OCI-LY3 (cell line): ENCODE data around the gene GRK3.

Experiments used
- H2AFZ ChIP-seq: fragments of 200-600, 300-600 bp; shearing (Covaris generic); 2 replicates; pipeline ENCODE4 v1.6.0; 2014; ENCODE audit warnings: antibody characterized with exemption, low read depth, low read length
- H3K27ac ChIP-seq: fragments of 200-600, 300-600 bp; sonication (generic); 2 replicates; pipeline ENCODE4 v1.5.1; 2014; ENCODE audit warnings: mild to moderate bottlenecking, low read length, moderate library complexity, mixed read lengths
- H3K27me3 ChIP-seq: fragments of 200-600, 300-600 bp; sonication (generic); 2 replicates; pipeline ENCODE4 v1.6.1; 2014; ENCODE audit warnings: low read depth, low read length, mixed read lengths
- H3K36me3 ChIP-seq: fragments of 200-600, 300-600 bp; sonication (generic); replicated peaks from 2 replicates; pipeline ENCODE3; 2014; ENCODE audit warnings: low read depth, low read length, mixed read lengths
- H3K4me1 ChIP-seq: fragments of 300-600, 200-600 bp; sonication (generic); 2 replicates; pipeline ENCODE4 v1.6.1; 2014; ENCODE audit warnings: low read length, mixed read lengths
- H3K4me2 ChIP-seq: fragments of 200-600, 300-600 bp; sonication (generic); 2 replicates; pipeline ENCODE4 v1.6.1; 2014; ENCODE audit warnings: low read length, mixed read lengths
- H3K4me3 ChIP-seq: fragments of 300-600, 200-600 bp; sonication (generic); 2 replicates; pipeline ENCODE4 v1.5.1; 2014; ENCODE audit warnings: antibody characterized with exemption, mild to moderate bottlenecking, low read length, moderate library complexity
- H3K79me2 ChIP-seq: fragments of 300-600, 200-600 bp; shearing (Covaris generic); 2 replicates; pipeline ENCODE4 v1.6.1; 2014; ENCODE audit warnings: mild to moderate bottlenecking, low read length, mixed read lengths
- H3K9ac ChIP-seq: fragments of 300-600, 200-600 bp; shearing (Covaris generic); 2 replicates; pipeline ENCODE4 v1.6.0; 2014; ENCODE audit warnings: mild to moderate bottlenecking, low read length, moderate library complexity
- H3K9me3 ChIP-seq: fragments of 200-600, 300-600 bp; shearing (Covaris generic); 2 replicates; pipeline ENCODE4 v1.6.1; 2014; ENCODE audit warnings: low read length, mixed read lengths; ENCODE audit not compliant: insufficient read depth
- H4K20me1 ChIP-seq: fragments of 200-600, 300-600 bp; sonication (generic); 2 replicates; pipeline ENCODE4 v1.6.1; 2016; ENCODE audit warnings: low read length, mixed read lengths; ENCODE audit not compliant: insufficient read depth
- EZH2phosphoT487 ChIP-seq: fragments of 200-600 bp; shearing (Covaris generic); IDR thresholded peaks from 2 replicates; pipeline ENCODE4 v1.6.1; 2018; ENCODE audit warnings: antibody characterized with exemption, mixed run types, low read depth
- TF ChIP-seq, protein P1 (sequence below): fragments of 200-600, 300-600 bp; sonication (generic); IDR thresholded peaks from 2 replicates; pipeline ENCODE4 v1.5.1; 2014; ENCODE audit warnings: antibody characterized with exemption, low read length, low read depth

The GRK3 gene

DNA sequence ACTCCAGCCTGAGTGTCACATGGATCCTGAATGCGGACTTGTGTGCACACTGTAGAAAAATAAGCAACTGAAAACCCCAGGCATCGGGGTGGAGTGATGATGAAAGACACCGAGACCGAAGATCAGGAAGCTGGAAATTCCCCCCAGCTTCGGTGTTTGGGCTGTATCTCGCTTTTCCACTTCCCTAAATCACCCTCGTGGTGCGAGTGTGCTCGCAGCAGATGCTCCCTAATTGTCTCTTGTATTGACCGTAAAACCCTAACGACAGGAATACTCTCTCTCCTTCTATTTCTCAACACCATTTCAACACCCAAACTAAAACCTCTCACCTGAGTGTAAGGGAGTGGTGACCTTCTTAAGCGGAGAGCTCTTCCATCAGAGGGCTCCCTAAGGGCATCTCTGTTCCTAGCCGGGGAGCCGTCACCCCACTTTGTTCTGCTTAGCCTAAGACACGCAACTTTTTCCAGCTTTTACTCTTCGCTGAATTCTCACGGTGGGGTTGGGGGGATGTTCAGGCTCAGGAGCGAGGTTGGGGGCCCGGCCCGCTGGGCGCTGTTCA is 635 bp upstream of the GRK3 start:
- 0 out of 2 replicates have a peak overlapping the region, but pooled peaks have one; percentile 50 for H2AFZ ChIP-seq
- H3K27me3 ChIP-seq: no peaks in the 10 kb centered on the region
- H3K4me1 ChIP-seq: peaks cover 52% of the 10 kb centered on the region
- peak overlapping the region; percentile 98 for H3K27ac ChIP-seq
- H3K4me3 ChIP-seq: peak overlapping the region; percentile 90
- TF ChIP-seq, protein P1, sequence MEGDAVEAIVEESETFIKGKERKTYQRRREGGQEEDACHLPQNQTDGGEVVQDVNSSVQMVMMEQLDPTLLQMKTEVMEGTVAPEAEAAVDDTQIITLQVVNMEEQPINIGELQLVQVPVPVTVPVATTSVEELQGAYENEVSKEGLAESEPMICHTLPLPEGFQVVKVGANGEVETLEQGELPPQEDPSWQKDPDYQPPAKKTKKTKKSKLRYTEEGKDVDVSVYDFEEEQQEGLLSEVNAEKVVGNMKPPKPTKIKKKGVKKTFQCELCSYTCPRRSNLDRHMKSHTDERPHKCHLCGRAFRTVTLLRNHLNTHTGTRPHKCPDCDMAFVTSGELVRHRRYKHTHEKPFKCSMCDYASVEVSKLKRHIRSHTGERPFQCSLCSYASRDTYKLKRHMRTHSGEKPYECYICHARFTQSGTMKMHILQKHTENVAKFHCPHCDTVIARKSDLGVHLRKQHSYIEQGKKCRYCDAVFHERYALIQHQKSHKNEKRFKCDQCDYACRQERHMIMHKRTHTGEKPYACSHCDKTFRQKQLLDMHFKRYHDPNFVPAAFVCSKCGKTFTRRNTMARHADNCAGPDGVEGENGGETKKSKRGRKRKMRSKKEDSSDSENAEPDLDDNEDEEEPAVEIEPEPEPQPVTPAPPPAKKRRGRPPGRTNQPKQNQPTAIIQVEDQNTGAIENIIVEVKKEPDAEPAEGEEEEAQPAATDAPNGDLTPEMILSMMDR: no peak
- TF ChIP-seq EZH2phosphoT487: no peak
- peaks cover 44% of the 10 kb centered on the region for H3K79me2 ChIP-seq
- peaks cover 19% of the 10 kb centered on the region for H4K20me1 ChIP-seq
- no peaks in the 10 kb centered on the region for H3K36me3 ChIP-seq
- H3K9me3 ChIP-seq: no peaks in the 10 kb centered on the region
- peak overlapping the region; percentile 98 for H3K4me2 ChIP-seq
- peak overlapping the region; percentile 99 for H3K9ac ChIP-seq

DNA sequence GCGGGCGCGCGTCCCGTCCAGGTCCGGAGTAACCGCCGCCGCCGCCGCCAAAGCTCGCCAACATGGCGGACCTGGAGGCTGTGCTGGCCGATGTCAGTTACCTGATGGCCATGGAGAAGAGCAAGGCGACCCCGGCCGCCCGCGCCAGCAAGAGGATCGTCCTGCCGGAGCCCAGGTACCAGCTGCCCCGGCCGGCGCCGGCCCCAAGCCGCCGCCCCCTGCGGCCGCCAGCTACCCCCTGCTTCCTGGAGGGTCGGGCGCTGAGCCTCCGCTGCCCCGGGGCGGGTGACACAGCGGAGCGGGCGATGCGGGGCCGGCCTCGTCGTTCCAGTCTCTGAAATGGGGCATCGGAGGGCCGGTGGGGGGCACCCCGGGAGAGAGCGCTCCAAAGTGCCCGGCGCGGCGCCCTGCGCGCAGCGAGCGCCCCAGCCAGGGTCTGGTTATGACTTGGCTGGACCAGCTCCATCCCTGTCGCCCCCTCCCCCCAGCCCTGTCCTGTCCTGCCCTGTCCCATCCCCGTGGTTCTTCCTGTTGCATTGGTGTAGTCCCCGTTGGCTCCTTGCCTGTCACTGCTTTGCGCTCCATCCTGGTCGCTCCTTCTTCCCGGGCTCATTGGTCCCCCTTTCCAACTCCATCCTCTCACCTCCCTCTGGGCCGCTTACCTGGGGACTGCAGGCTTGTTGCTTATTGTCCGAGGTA is 653 bp downstream of the GRK3 start:
- peak overlapping the region; percentile 93 for H3K4me3 ChIP-seq
- peaks cover 58% of the 10 kb centered on the region for H3K4me1 ChIP-seq
- H4K20me1 ChIP-seq: peaks cover 32% of the 10 kb centered on the region
- no peaks in the 10 kb centered on the region for H3K9me3 ChIP-seq
- peak overlapping the region; percentile 76 for H3K4me2 ChIP-seq
- H3K27ac ChIP-seq: peak overlapping the region; percentile 81
- no peaks in the 10 kb centered on the region for H3K27me3 ChIP-seq
- H3K79me2 ChIP-seq: peaks cover 57% of the 10 kb centered on the region
- H2AFZ ChIP-seq: no peak overlapping the region
- TF ChIP-seq EZH2phosphoT487: no peak
- TF ChIP-seq, protein P1: no peak
- peaks cover 12% of the 10 kb centered on the region for H3K36me3 ChIP-seq
- peak overlapping the region; percentile 89 for H3K9ac ChIP-seq

DNA sequence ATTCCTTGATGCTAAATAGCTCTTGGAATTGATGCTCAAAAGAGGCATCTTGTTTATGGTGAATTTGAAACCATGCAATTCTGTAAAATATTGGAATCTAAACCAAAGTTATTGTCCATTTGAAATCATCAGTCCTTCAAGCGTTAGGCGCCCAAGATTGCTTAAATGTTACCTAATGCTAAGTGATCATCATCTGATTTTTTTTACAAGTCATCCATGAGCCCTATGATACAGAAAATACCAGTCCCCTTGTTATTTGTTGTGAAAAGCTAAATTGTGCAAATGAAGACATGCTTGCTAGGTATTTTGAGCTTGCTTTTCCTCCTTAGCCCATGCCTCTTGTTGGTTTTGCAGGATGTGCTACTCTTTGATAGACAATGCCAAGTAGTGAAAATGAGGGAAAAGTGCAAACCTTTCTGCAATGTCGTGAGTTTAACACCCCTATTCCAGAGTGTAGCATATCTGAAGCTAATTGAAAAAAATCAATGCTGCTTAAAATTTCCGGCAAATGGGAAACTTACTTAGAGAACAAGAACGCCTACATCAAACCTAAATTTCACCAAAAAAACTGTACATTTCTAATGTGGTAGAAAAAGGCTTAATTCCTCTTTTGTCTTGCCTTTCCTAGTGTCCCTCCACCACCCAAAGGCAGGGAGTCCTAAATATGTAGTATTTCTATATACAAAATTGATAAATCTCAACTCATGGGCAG is 1.9 kb downstream of the GRK3 start:
- Histone ChIP-seq H3K9ac (peak overlapping the region; percentile 89), H3K27ac (peak overlapping the region; percentile 81), H3K4me2 (peak overlapping the region; percentile 76), H3K4me3 (peak overlapping the region; percentile 93), H3K79me2 (peaks cover 69% of the 10 kb centered on the region), H3K27me3 (no peaks in the 10 kb centered on the region), H2AFZ (no peak overlapping the region), H3K36me3 (peaks cover 24% of the 10 kb centered on the region), H3K4me1 (peaks cover 56% of the 10 kb centered on the region), H3K9me3 (no peaks in the 10 kb centered on the region), H4K20me1 (peaks cover 44% of the 10 kb centered on the region)
- TF ChIP-seq EZH2phosphoT487: no peak
- TF ChIP-seq, protein P1: no peak

DNA sequence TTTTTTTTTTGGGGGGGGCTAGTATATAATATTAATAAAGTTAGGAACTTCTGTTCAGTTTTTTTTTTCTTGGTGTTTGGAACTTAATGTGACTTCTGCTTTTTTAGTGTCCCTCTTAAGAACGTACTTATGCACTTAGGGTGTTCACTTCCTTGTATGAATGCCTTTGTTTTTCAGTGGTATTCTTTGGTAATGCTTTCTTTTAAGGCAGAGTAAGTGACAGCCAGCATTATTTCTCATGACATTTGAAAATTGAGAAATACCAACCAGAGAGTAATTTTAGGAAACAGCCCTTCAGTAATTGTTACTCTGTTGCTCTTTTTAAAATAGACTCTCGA is 2.4 kb downstream of the GRK3 start:
- no peak for TF ChIP-seq EZH2phosphoT487
- TF ChIP-seq, protein P1: no peak
- Histone ChIP-seq H3K9ac (peak overlapping the region; percentile 89), H3K4me3 (peak overlapping the region; percentile 93), H3K36me3 (peaks cover 29% of the 10 kb centered on the region), H3K9me3 (no peaks in the 10 kb centered on the region), H3K4me2 (peak overlapping the region; percentile 76), H3K27me3 (no peaks in the 10 kb centered on the region), H2AFZ (no peak overlapping the region), H3K27ac (peak overlapping the region; percentile 81), H3K4me1 (peaks cover 52% of the 10 kb centered on the region), H3K79me2 (peaks cover 74% of the 10 kb centered on the region), H4K20me1 (peaks cover 50% of the 10 kb centered on the region)
